DND-41 (cell line): ENCODE data around the gene NAT10.

Experiments
- ATAC-seq: fragments of 200-7000 bp; cut with Tn5 transposase; 3 replicates; pipeline ENCODE4 v1.9.1; 2021; ENCODE audit warnings: low read depth; ENCODE audit not compliant: insufficient read depth
- DNase-seq: peaks from one replicate; pipeline ENCODE4 v3.0.0-alpha.2; 2020
- H2AFZ ChIP-seq: 2 replicates; pipeline ENCODE4 v1.6.0; 2012; ENCODE audit warnings: low read depth, low read length
- H3K27ac ChIP-seq: 2 replicates; pipeline ENCODE4 v1.5.1; 2012; ENCODE audit warnings: low read length, inconsistent platforms
- H3K27me3 ChIP-seq: fragments of 200-600 bp; sonication (generic); 2 replicates; pipeline ENCODE4 v1.6.0; 2012; ENCODE audit warnings: low read length, mild to moderate bottlenecking, inconsistent platforms; ENCODE audit not compliant: insufficient read depth, poor library complexity
- H3K36me3 ChIP-seq: 2 replicates; pipeline ENCODE4 v1.5.1; 2012; ENCODE audit warnings: low read length, inconsistent platforms; ENCODE audit not compliant: insufficient read depth
- H3K4me1 ChIP-seq: 2 replicates; pipeline ENCODE4 v1.5.1; 2012; ENCODE audit warnings: mild to moderate bottlenecking, low read length; ENCODE audit not compliant: insufficient read depth
- H3K4me2 ChIP-seq: 2 replicates; pipeline ENCODE4 v1.6.0; 2012; ENCODE audit warnings: mild to moderate bottlenecking, moderate library complexity, low read length, inconsistent platforms; ENCODE audit not compliant: insufficient read depth
- H3K4me3 ChIP-seq, 2 experiments: fragments of 200-600 bp in 1 of 2; shearing (Covaris generic) in 1 of 2; 2 replicates each; pipeline ENCODE4 v1.5.1; 2012 to 2016; ENCODE audit warnings: inconsistent platforms in 2 of 2, low read length in 2 of 2, mild to moderate bottlenecking in 2 of 2, low read depth in 1 of 2, moderate library complexity in 1 of 2
- H3K79me2 ChIP-seq: 2 replicates; pipeline ENCODE4 v1.6.0; 2012; ENCODE audit warnings: low read length, inconsistent platforms; ENCODE audit not compliant: insufficient read depth
- H3K9ac ChIP-seq: 2 replicates; pipeline ENCODE4 v1.6.0; 2012; ENCODE audit warnings: low read depth, mild to moderate bottlenecking, inconsistent platforms, low read length, moderate library complexity
- H3K9me3 ChIP-seq: 2 replicates; pipeline ENCODE4 v1.5.1; 2012; ENCODE audit warnings: low read length, moderate library complexity, mild to moderate bottlenecking, inconsistent platforms; ENCODE audit not compliant: insufficient read depth, severe bottlenecking
- H4K20me1 ChIP-seq: 2 replicates; pipeline ENCODE4 v1.6.0; 2012; ENCODE audit warnings: low read length; ENCODE audit not compliant: insufficient read depth
- EZH2 ChIP-seq: IDR thresholded peaks from 3 replicates; pipeline ENCODE4 v1.6.1; 2012; ENCODE audit warnings: borderline replicate concordance, low read depth, mild to moderate bottlenecking, moderate library complexity, low read length, inconsistent platforms; ENCODE audit not compliant: severe bottlenecking
- TF ChIP-seq, protein P1 (sequence below): IDR thresholded peaks from 2 replicates; pipeline ENCODE4 v1.5.1; 2012; ENCODE audit warnings: borderline replicate concordance, low read length, moderate library complexity, mild to moderate bottlenecking; ENCODE audit not compliant: poor library complexity, severe bottlenecking; ENCODE audit errors: extremely low read depth

The NAT10 gene

DNA sequence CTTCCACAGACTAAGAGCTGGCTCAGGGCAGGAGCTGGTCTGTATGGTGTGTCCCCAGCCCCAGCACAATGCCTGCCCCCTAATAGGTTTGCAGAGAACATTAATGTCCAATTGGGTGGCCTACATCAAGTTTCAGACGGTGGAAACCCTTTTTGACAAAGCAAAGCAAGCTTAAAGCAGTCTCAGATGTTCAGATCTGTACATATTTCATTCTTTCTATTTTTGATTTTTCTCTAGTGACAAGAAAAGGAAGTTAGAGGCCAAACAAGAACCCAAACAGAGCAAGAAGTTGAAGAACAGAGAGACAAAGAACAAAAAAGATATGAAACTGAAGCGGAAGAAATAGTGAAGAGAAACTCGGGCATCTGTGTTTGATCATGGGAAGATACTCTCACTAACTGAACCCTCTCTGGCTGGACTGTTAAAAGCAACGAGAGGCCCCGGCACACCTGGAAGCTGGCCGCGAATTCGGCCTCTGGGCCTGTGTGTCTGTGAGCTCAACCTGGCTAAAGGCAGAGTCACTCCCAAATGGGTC, 40.5 kb downstream of the NAT10 start:
- no peak for ATAC-seq
- H3K9ac ChIP-seq = no peak overlapping the region

DNA sequence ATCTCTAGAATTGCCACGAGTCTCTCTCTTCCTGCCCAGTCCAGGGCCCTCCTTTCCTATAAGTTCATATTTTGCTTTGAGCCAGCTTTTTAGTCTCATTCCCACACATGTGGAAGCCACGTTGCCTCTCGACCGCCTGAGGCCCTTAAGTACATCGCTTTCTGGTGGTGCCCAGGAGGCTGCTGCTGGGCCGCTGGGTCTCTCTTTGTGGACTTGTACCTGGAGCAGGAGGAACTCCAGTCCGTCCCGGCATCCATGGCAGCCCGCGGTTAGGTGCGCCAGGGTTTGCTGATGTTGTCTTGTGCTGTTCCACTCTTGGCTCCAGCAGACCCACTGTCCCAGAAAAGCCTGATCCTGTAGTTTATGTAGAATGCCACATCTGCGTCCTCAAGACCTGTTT, 41.0 kb downstream of the NAT10 start:
- no peak overlapping the region for H3K4me2 ChIP-seq
- H3K27ac ChIP-seq = no peak overlapping the region
- H3K27me3 ChIP-seq = no peaks in the 10 kb centered on the region
- H3K36me3 ChIP-seq = peaks cover 91% of the 10 kb centered on the region
- no peaks in the 10 kb centered on the region for H3K9me3 ChIP-seq
- H3K4me3 ChIP-seq = no peak overlapping the region
- 0 out of 2 replicates have a peak, but pooled peaks cover 9% of the 10 kb centered on the region for H4K20me1 ChIP-seq
- TF ChIP-seq, protein P1, sequence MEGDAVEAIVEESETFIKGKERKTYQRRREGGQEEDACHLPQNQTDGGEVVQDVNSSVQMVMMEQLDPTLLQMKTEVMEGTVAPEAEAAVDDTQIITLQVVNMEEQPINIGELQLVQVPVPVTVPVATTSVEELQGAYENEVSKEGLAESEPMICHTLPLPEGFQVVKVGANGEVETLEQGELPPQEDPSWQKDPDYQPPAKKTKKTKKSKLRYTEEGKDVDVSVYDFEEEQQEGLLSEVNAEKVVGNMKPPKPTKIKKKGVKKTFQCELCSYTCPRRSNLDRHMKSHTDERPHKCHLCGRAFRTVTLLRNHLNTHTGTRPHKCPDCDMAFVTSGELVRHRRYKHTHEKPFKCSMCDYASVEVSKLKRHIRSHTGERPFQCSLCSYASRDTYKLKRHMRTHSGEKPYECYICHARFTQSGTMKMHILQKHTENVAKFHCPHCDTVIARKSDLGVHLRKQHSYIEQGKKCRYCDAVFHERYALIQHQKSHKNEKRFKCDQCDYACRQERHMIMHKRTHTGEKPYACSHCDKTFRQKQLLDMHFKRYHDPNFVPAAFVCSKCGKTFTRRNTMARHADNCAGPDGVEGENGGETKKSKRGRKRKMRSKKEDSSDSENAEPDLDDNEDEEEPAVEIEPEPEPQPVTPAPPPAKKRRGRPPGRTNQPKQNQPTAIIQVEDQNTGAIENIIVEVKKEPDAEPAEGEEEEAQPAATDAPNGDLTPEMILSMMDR = no peak
- TF ChIP-seq EZH2 = no peak
- DNase-seq (no peak), ATAC-seq (no peak)
- H3K9ac ChIP-seq = no peak overlapping the region
- H3K79me2 ChIP-seq = no peaks in the 10 kb centered on the region
- H3K4me1 ChIP-seq = no peaks in the 10 kb centered on the region
- H2AFZ ChIP-seq = no peak overlapping the region

More for the DNA sequence above, 40.5 kb downstream of the NAT10 start:
- no peaks in the 10 kb centered on the region for H3K9me3 ChIP-seq
- H3K79me2 ChIP-seq = no peaks in the 10 kb centered on the region
- no peak for TF ChIP-seq EZH2
- TF ChIP-seq, protein P1 = no peak
- H3K4me1 ChIP-seq = no peaks in the 10 kb centered on the region
- H4K20me1 ChIP-seq = 0 out of 2 replicates have a peak, but pooled peaks cover 9% of the 10 kb centered on the region
- H3K27me3 ChIP-seq = no peaks in the 10 kb centered on the region
- no peak for DNase-seq
- H3K4me3 ChIP-seq = no peak overlapping the region
- H2AFZ ChIP-seq = no peak overlapping the region
- H3K36me3 ChIP-seq = peaks cover 96% of the 10 kb centered on the region
- no peak overlapping the region for H3K27ac ChIP-seq
- no peak overlapping the region for H3K4me2 ChIP-seq

DNA sequence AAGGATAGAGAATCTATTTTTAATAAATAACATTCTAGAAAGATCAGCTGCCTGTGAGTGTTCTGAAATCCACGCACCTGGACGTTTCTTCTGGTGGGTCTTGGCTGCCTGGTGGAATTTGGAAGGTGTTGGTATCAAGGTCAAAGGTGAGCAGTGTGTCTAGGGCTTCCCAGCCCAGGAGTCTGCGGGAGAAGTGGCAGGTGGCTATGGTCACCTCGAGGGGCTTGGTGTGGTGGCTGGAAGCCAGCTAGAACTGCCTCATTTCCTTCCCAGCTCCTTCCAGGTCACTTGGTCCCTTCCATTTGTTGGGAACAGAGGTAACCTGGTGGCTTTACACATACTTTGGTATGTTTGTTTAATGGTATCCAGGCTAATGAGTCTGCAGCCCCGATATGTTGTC, 41.4 kb downstream of the NAT10 start:
- ATAC-seq (no peak), DNase-seq (no peak)
- H3K9ac ChIP-seq = no peak overlapping the region
- no peaks in the 10 kb centered on the region for H3K27me3 ChIP-seq
- no peak overlapping the region for H3K4me3 ChIP-seq
- H4K20me1 ChIP-seq = 0 out of 2 replicates have a peak, but pooled peaks cover 9% of the 10 kb centered on the region
- no peak overlapping the region for H3K27ac ChIP-seq
- no peak overlapping the region for H2AFZ ChIP-seq
- H3K79me2 ChIP-seq = no peaks in the 10 kb centered on the region
- TF ChIP-seq, protein P1 = no peak
- no peak for TF ChIP-seq EZH2
- no peaks in the 10 kb centered on the region for H3K4me1 ChIP-seq
- no peaks in the 10 kb centered on the region for H3K9me3 ChIP-seq
- H3K4me2 ChIP-seq = no peak overlapping the region
- peaks cover 88% of the 10 kb centered on the region for H3K36me3 ChIP-seq
